HG02642 (cell line): ENCODE measurements around the gene LHPP.

Experiments used
- ATAC-seq: cut with Tn5 transposase; IDR thresholded peaks from one replicate; pipeline ENCODE4 v1.9.1; 2021; ENCODE audit warnings: mild to moderate bottlenecking; ENCODE audit not compliant: unreplicated experiment, poor library complexity

LHPP gene

DNA sequence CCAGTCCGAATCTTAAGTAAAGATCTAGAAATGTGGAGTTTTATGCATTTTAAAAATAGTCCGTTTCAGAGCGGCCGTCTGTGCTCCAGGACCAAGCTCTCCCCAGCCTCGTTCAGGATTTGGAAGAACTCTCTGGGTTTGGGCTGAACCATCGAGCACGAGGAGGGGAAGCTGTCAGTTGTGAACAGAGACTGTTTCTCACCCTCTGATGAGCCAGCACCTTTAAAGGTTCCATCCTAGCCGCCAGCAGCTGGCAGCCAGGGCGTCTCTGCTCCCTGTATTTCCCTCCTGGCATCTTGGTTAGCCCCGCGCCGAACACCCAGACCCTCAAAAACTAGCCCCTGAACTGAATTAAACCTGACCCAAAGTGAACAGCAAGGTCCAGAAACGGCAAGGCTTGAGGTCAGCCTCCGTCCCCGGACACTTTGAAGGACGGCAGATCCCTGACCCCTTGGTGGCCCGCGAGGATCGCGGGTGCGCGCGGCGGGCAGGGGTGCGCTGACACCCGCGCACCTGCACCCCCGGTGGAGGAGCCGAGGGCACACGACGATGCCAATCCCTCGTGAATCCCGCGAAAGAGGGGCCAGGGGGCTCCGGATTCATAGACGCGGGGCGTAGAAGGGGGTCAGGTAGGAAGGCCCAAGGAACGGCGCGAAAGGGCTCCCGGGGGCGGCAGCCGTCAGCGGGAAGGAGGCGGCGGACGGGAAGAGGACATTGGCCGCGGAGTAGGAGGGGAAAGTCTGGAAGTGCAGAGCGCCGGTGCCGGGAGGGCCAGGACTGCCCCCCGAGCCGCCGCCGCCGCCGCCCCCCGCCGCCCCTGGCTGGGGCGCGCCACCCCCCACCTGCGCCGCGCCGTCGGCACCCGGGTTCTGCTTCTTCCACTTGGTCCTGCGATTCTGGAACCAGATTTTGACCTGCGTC, 14.5 kb upstream of the LHPP start:
- ATAC-seq, result no peak

DNA sequence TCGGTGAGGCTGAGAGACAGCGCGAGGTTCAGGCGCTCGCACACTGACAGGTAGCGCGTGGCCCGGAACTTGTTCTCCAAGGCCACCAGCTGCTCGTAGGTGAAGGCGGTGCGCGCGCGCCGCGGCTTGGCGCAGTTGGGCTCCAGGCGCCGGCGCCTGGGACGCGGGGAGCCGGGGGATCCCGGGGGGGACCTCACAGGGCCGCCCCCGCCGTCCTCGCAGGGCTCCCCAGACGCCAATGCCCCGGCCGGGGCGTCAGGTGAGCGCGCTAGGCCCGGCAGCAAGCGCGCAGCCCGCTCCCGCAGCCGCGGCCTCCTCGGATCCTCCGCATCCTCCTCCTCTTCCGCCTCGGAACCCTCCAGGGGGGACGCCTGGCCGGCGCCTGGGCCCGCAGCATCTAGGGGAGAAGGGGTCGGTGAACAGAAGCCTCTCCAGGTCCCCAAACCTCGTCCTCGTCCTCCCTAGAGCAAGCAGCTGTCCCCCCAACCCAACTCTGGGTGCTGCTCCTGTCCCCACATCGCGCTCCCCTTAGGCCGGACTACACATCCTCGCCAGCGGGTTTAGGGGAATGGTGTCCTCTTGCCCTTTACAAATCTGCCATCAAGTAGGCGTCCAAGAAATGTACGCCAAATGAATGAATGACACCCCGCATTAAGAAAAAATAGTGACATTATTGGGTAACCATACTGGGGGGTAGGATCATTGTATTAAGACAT, 13.7 kb upstream of the LHPP start:
- no peak for ATAC-seq

DNA sequence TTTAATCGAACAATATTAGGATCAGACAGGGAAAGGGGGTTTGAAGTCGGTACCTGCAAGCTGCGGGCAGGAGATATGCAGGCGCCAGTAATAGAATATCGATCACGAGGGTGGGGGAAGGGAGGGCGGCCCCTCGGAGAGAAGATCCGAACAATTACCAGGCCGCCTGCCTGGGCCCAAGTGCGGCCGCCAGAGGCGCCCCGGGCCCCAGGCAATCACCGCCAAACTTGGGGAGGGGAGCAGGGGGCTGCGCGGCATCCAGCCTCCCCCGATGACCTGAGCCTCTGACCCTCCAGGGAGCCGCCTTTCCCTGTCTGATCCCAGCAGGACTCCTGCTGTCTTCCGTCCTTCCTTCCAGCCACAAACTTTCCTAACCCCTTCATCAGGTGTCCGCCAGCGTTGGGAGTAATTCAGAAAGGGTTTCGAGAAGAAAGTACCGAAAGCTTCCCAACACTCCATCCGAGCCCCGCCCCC, 12.9 kb upstream of the LHPP start:
- no peak for ATAC-seq

DNA sequence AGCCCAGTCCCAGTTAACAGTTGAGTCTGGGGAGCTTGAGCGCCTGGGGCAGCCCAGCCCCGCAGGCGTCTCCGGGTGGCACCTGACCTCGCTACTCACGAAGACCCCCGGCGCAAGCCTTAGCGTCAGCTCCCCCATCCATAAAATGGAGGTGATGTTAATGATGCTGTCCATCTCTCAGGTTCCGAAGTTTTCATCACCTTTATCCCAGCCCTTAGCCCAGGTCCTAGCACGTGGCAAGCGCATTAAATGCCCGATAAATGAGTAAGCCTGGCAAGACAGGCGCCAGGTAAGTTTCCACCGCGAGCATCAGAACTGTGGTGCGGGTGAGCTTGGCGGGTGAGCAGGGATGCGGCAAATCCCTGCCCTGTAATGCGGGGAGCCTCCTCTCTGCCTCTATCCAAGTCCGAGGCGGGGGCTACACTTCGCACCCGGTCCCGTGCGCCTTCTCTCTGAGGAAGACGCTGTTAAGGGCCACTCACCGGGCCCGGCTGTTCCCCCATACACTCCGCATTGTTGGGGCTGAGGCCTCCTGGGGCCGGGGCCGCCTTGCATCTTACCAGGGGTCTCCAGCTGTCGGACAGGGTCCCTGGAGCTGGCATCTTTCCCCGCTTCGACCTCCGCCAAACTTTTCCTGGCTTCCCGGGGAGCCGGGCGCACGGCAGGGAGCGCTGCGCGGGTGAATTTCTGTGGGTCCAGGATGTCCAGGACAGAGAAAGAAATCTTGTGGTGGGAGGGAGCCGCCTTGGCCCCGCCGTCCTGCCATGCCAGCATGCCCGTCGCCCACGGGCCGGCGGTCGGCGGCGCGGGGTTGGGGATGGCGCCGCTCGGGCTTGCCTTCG, 12.2 kb upstream of the LHPP start:
- ATAC-seq, result no peak

DNA sequence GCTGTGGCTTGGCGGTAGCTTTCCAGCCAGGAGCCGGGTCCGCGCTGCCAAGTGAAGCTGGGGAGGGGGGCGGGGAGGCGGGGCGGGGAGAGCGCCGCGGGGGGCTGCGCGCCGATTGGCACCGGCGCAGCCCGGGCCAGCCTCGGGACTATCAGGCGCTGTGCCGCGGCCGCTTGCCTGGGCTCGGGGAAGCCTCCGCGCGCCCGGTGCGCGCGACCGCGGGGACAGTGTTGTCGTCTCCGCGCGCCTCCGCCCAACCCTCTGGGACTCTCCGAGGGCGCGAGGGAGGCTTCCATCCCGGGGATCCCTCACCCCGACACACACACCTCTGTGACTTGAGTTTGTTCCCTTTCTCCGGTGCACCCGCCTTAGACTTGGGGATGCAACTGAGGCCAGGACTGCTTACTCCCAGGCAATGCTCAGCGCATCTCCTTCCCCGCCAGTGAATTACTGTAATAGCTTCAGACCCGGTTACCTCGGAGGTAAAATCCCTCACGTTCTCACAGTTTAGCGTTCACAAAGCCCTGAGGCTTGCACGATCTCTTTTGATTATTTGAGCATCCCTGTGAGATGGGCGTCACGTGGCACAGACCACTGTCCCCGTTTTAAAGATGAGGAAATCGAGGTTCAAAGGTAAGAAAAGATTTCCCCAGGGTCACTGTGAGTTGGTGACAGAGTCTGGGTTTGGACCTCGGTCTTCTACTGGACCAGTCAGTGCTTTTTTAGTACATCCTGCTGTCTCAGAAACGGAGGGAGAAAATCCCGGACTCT, 11.4 kb upstream of the LHPP start, which contains the start of gene NKX1-2:
Gene NKX1-2, minus strand, starts transcription at position 24 of the 771 bp plus-strand sequence. CDS start 92 bp downstream, outside the sequence.
- ATAC-seq, result no peak

DNA sequence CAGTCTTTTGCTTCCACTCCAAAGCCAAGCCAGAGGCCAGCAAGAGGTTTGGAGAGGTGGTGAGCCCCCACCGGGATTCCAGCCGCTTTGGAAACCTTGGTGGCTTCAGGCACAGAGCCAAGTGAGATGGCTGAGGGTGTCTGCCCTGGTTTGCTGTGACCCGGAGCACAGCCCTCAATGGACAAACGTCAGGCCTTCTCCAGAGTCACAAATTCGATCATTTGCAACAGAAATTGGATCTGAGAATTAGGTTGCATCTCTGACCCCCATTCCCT, 10.9 kb upstream of the LHPP start:
- ATAC-seq, result no peak

DNA sequence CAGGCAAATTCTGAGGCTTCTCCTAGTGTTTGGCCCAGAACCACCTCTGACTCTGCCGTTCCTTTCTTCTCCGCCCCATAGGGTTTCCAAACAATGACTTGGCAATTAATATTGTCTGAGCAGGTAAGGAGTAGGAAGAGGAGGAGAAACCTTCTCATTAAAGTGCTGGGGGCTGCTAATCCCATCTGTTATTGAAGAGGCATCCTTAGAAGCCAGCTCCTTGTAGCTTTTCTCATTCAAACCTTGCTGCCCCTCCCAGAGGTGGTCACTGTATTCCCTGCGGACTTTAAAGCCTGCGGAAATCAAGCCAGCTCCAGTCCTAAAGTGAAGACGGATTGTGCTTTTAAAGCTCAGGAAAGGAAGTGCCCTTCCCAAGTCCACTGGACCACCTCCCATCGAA, 10.3 kb upstream of the LHPP start:
- no peak for ATAC-seq

DNA sequence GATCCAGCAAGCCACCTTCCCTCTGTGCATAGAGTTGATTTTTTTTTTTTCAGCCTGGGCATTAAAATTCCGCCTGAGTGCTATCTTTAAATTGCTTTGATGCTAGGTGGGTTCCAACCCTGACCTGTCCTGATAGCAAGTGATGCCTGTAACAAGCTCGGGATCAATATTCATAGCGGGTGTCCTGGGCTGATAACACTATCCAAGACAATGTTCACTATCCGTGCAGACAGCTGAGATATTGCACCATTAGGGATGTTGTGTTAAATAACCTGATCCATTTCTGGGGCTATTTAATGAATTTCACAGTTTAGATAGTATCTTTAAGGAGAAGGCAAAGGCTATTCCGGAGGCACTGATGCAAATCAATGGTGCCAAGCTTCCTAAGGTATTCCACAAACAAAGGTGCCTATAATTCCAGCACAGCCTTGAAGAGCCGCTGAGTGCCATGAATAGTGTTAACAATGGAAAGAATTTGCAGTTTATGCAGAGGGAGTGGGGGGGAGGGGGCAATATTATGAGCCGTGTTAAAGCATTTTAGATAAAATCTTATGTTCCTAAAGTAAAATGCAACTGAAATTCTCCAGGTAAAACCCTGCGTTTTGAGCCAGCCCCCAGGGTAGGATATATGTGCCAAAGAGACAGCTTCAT, 7.5 kb upstream of the LHPP start:
- ATAC-seq, result no peak

DNA sequence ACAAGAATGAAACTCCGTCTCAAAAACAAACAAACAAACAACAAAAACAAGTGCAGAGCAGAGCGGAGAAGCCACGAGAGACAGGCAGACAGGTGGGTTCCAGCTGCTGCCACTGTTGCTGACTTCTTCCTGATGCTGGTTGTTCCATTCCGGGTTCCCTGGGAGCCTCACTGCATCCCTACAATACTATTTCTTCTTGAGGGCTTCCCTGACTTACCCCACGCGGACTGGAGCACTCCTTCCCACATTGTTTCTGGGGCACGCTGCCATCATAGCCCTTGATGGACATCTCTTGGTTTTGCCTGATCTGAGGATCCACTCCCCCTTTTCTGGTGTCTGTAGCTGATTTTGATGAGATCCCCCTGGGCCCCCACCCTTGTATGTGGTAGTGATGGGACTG, 6.2 kb upstream of the LHPP start:
- ATAC-seq, result no peak

DNA sequence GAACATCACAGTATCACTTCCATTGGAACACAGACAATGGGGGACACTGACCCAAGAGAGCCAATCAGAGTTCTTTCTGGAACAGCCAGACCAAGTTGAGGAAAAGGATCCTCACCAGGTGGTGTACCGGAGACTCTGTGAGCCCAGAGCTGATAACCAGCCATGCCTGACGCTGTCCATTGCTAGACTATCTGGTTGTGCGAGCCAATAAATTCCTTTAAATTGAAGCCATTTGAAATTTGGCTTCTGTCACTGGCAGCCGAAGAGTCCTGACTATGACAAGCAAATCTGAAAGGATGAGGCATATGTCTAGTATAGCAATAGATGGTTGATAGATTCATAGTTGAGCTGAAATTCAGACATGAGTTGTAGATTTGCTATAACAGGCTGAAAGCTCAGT, 3.1 kb upstream of the LHPP start:
- ATAC-seq, result no peak

DNA sequence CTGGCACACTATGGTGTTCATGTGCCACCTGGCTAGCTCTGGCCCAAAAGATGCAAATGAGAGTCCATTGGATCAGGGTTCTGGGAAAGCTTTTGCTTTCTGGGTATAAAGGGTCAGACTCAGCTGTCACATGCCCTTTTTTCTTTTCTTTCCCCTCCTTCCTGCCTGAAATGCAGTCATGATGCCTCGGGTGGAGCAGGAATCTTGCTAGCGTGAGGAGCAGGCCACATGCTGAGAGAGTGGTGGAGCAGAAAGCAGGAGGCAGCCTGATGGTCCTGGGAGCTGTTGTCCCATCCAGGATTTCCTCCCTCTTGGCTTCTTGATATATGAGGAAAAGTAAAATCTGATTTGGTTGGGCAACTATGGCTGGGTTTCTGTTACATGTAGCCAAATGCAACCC, 2.7 kb upstream of the LHPP start:
- ATAC-seq, result no peak

DNA sequence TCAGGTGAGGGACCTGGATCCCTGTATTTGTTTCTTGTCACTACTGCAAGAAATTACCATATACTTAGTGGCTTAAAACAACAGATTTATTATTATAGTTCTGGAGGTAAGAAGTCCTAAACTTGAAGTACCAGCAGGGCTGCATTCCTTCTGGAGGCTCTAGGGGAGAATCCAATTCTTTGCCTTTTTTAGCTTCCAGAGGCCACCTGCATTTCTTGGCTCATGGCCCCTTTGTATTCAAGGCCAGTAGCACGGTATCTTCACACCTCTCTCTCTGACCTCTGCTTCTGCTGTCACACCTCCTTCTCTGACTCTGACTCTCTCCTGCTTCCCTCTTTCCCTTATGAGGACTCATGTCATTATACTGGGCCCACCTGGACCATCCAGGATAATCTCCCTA, 2.2 kb upstream of the LHPP start:
- ATAC-seq, result no peak

DNA sequence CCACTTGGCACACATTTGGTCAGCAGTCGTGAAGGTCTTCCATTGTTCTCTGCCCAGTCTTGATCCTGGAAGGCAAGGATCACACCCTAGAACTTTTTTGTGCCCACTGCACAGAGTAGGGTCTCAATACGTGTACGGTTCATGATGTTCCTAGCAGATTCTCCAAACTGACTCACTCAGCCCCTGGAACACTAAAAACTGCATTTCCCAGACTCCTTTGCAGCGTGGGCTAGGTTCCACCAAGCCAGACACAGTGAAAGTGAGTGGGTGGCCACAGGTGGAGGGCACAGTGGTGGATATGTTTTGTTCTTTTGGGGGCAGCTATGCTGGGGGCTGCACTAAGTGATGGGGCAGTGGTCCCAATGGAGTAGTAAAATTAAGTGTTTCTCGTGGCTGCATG, 1.5 kb upstream of the LHPP start:
- ATAC-seq, result no peak

DNA sequence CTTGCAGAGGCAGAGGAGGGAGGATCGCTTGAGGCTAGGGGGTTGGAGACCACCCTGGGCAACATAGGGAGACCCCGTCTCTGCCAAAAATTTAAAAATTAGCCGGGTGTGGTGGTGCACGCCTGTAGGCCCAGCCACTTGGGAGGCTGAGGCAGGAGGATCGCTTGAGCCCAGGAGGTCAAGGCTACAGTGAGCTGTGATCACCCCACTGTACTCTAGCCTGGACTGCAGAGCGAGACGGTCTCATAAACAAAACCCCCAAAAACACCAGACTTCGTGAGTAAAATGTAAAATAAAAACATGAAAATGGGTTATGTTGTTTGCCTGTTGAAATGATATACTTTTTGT, 699 bp downstream of the LHPP start:
- no peak for ATAC-seq

DNA sequence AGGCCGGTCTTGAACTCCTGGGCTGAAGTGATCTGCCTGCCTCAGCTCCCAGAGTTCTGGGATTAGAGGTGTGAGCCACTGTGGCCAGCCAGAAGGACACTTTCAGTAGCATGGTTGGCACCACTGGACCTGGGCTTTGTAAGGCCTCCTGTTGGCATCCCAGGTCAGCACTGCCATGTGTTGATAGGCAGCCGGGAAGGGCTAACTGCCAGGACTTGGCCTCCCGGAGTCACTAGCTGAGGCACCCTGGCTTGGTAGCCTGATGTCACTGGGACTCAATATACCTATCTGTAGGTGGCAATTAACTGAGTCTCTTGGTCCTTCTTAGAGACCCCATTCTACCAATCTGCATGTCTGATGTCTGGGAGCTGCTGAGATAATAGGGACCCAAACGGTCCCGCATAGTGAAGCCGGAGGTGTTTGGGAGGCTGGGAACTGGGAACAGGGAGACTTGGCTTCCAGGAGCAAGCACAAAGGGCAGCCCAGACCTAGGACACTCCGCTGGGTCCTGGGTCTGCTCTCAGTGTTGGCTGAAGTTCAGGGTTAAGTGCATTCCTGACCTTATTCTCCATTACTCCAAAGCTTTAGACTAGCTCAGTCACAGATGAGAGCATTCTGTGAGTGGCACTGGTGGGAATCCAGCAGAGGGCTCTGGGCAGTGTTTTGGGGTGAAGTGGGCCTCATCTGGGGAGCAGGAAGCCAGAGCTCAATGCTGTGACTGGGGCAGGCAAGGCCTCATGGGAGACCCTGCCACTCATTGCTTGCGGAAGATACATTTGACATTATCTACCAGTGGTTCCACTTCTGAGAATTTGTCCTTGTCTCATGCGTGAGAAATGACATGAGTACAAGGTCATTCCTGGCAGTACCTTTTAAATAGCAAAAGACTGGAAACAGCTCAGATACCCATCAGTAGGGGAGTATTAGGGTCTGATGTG, 2.7 kb downstream of the LHPP start:
- no peak for ATAC-seq

DNA sequence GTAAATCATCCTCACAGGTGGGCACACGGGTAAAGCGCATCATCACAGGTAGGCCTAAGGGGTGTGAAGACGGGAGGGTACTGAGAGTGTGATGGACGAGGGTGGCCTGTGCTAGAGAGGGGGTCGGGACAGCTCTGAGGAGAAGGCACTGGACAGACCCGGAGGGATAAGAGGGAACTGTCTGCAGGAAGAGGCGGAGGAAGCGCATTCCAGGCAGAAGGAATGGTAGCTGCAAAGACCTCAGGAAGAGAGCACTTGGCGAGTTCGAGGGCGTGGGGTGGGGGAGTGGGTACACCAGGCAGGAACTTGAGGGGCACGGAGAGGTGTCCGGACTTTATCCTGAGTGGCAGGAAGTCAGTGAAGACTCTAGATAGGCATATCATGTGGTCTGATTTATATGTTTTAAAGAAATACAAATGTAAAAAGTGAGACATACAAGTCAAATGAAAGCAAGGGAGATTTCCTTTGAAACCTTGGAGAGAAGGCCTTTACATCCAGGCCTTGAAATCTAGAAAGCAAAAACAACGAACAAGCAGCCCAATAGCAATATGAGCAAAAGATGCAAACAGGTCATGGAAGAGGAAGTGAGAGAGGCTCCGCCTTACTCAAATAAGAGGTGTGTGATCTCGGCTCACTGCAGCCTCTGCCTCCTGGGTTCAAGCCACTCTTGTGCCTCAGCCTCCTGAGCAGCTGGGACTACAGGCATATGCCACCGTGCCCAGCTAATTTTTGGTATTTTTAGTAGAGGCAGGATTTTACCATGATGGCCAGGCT, 3.6 kb downstream of the LHPP start:
- no peak for ATAC-seq

DNA sequence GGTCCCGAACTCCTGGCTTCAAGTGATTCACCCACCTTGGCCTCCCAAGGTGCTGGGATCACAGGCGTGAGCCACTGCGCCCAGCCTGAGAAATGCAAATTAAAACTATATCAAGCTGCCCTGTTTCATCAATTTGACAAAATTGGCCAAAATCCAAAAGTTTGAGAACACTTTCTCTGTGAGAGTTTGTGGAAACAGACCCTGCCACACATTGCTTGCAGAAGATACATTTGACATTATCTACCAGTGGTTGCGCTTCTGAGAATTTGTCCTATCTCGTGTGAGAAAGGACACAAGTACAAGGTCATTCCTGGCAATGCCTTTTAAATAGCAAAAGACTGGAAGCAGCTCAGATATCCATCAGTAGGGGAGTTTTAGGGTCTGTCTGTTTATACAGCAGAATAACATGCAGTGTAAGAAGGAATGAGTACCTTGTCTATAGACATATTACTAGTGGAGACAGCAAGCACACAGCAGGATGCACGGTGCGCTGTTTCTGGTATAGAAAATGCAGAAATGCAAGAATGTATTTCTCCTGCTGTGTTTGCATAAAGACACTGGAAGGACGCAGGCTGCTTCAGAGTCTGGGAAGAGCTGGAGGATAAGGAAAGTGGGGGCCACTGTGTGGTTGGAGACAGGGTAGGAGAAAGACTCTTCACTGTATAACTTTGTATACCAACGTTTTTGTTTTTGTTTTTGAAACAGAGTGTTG, 4.3 kb downstream of the LHPP start:
- ATAC-seq, result no peak
